HEK293 (cell line): ENCODE data around the gene RABGGTA.

ENCODE experiments used
- ZBTB49 ChIP-seq: fragments of 450-650 bp; formaldehyde crosslinking; IDR thresholded peaks from 2 replicates; pipeline ENCODE4 v1.5.1; 2016; ENCODE audit warnings: missing biosample characterization, missing genetic modification characterization, low read depth
- ZNF174 ChIP-seq: fragments of 450-650 bp; formaldehyde crosslinking; IDR thresholded peaks from 2 replicates; pipeline ENCODE4 v1.5.0; 2017; ENCODE audit warnings: missing biosample characterization, mild to moderate bottlenecking, missing genetic modification characterization
- ZNF24 ChIP-seq: fragments of 450-650 bp; formaldehyde crosslinking; IDR thresholded peaks from 2 replicates; pipeline ENCODE4 v1.5.1; 2016; ENCODE audit warnings: missing biosample characterization, missing genetic modification characterization
- ZNF302 ChIP-seq: fragments of 450-650 bp; formaldehyde crosslinking; IDR thresholded peaks from 2 replicates; pipeline ENCODE4 v1.5.1; 2016; ENCODE audit warnings: missing biosample characterization, missing genetic modification characterization, low read depth
- TF ChIP-seq, protein P1 (sequence below): fragments of 450-650 bp; formaldehyde crosslinking; IDR thresholded peaks from 2 replicates; pipeline ENCODE4 v1.5.1; 2016; ENCODE audit warnings: missing biosample characterization, missing genetic modification characterization

GRCh38 chr14:24274101-24274543 lies 2.7 kb upstream of the RABGGTA start:
- TF ChIP-seq ZNF24 (tag by site-specific recombination) (no peak), ZBTB49 (no peak), ZNF174 (tag by site-specific recombination) (no peak), ZNF302 (tag by site-specific recombination) (no peak)
- TF ChIP-seq, protein P1, sequence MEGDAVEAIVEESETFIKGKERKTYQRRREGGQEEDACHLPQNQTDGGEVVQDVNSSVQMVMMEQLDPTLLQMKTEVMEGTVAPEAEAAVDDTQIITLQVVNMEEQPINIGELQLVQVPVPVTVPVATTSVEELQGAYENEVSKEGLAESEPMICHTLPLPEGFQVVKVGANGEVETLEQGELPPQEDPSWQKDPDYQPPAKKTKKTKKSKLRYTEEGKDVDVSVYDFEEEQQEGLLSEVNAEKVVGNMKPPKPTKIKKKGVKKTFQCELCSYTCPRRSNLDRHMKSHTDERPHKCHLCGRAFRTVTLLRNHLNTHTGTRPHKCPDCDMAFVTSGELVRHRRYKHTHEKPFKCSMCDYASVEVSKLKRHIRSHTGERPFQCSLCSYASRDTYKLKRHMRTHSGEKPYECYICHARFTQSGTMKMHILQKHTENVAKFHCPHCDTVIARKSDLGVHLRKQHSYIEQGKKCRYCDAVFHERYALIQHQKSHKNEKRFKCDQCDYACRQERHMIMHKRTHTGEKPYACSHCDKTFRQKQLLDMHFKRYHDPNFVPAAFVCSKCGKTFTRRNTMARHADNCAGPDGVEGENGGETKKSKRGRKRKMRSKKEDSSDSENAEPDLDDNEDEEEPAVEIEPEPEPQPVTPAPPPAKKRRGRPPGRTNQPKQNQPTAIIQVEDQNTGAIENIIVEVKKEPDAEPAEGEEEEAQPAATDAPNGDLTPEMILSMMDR (tag by site-specific recombination): no peak
